GM10847 (cell line): Measurements from ENCODE around the gene GRAP.

Experiments
- POLR2A ChIP-seq: IDR thresholded peaks from 2 replicates; pipeline ENCODE4 v1.6.1; 2011; ENCODE audit not compliant: insufficient read length; ENCODE audit errors: extremely low read depth

The GRAP gene

DNA sequence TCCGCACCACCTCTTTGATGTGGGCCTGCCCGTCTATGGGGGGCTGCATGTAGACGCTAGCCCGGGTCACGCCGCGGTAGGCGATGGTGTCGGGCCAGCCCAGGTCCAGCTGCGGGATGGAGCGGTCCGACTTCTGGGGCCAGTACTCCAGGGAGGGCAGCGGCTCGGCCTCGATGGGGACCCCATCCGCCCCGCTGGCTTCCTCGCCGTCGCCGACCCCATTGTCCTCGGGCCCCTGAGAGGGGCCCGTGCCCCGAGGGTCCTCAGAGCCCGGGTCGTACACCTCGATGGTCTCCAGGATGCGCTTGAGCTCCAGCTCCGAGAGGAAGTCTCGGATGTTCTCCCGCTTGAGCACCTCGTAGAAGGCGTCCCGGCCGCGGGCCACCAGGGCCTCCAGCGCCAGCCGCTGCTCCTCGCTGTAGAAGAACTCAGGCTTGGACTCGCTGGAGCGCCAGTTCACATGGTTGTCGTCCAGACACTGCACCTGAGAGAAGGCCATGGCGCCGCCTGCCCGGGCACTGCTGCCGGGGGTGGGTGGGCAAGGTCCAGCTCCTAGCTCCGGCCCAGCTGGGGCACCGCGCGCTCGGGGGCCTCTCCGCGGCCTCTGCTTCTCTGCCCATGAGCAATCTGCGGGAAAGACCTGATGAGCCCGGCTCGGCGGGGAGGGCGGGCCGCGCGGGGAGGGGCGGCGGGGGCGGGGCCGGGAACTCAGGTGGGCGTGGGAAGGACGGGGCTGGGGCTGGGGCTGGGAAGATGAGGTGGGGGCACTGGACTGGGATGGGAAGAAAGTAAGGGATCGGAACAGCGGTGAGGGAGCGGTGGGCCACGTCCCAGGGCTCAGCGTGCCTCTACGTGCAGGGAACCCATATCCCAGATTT lies 43.0 kb downstream of the GRAP start:
- no peak for TF ChIP-seq POLR2A

DNA sequence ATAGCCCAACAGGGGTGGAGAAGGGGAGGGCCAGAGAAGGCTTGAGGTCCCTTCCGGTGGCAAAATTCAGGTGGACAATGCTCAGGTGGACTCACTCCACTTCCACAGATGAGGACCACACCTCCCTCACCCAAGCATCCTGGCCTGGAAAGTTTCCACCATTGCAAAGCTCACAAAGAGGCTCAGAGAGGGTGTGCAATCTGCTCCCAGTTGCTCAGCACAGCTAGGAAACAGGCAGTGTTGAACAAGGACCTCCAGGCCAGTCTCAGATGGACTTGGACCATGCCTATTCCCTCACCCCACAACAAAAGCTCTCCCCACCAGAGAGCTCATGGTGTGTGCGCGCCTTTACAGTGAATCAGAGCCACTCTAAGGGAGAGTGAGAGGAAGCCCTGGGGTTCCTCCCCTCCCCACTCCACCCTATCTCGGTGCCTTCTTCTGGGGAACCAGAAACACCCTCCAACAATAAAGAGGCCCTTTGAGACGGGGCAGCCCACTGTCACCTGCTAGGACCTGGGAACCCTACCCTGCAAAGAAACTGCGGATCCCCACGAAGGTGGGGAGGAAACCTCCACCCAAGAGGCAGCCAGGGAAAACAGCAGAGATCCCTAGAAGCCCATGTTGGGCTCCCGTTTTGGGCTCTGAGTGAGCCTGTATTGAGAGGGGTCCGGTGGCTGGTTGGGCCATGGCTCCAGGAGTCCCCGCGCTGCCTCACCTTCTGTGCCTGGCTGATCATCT lies 43.8 kb downstream of the GRAP start:
- no peak for TF ChIP-seq POLR2A

DNA sequence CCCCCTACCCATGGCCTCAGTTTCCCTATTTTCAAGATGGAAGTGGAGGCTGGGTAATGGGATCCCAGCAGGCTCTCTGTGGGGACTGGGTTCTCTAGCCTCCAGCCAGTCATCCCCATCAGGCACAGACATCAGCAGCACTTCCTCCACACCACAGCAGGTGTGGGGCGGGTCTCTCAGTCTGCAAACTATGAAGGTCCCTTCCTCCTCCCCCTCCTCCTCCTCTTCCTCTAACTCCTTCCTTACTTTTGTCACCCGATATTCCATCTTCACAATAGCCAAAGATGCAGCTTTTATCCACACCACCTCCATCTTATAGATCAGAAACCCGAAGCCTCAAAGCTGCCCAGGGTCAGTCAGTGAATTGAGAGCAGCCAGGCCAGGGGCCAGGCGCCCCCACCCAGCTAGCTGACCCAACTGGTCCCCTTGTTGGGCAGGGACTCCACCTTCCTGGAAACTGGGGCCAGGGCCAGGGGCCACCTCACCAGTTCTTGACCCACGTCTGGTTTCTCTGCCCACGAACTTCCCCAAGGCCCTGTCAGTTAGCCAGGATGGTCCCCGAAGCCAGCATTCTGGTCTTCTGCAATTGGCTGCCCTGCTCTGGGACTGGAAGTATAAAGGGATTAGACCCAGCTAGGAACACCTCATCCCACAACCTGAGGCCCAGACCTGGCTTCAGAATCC lies 44.7 kb downstream of the GRAP start:
- no peak for TF ChIP-seq POLR2A

DNA sequence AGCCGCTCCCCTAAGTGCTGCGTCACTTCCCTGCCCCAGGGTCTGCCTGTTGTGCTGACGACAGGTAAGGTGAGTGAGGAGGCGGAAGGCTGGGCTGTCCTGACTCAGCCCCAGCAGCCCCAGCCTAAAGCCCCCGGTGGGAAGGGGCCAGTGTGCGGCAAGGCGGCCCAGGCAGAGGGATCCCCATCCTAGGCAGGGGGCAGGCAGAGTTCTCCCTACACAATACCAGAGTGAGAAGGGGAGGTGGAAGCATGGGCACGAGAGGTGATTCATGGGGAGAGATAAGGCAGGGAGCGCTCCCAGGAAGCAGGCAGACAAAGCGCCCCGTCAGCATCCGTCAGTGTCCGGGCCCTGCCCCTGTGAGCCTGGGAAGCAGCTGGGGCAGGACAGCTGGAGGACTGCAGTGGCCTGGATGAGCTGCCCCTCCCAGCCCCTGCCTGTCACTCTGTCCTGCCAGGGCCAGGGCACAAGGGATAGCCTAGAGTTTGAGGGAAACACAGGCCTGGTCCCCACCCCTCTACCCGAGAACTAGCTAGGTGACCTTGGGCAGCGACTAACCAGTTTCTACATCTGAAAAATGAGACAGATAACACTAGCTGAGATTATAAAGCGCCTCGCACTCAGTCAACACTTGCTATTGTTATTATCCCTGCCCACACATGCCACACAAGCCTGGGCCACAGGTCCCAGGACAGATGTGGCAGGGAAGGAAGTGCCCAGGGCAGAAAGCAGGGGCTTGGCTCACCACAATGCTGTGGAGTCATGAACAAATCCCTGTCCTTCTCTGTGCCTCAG lies 46.0 kb downstream of the GRAP start:
- TF ChIP-seq POLR2A, result no peak

DNA sequence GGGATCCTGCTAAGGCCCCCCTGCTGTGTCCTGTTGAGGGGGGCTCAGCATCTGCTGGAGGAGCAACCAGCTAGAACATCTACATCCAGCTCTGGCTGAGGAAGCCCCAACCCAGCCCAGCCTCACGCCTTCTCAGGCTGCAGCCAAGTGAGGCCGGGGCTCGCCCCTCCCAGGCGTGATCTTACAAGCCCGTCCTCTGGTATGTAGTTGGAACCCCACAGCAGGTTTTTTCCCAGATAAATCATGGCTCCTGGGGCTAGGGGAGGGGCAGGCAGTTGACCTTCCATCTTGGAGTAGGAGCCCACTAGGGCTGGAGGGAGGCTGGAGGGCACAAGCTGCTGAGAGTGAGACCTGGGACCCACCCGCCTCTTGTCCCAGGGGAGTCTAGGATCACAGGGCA lies 46.8 kb downstream of the GRAP start:
- TF ChIP-seq POLR2A, result no peak

DNA sequence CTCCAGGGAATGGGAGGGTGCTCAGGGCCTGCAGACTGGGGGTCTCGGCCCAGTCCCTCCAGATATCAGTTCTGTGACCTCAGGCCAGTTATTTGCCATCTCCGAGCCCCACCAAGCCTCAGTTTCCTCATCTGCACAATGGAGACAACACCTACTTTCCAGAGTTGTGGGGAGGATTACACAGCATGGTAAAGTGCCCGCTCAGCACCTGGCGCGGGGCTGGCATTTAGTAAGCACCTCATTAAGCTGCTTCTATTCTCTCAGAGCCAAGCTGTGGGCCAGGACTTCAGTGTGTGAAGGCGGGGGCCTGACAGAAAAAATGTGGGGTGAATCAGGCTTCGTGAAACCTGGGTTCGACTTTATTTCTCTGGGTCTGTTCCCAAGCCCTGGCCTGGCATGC lies 47.4 kb downstream of the GRAP start:
- TF ChIP-seq POLR2A, result no peak

DNA sequence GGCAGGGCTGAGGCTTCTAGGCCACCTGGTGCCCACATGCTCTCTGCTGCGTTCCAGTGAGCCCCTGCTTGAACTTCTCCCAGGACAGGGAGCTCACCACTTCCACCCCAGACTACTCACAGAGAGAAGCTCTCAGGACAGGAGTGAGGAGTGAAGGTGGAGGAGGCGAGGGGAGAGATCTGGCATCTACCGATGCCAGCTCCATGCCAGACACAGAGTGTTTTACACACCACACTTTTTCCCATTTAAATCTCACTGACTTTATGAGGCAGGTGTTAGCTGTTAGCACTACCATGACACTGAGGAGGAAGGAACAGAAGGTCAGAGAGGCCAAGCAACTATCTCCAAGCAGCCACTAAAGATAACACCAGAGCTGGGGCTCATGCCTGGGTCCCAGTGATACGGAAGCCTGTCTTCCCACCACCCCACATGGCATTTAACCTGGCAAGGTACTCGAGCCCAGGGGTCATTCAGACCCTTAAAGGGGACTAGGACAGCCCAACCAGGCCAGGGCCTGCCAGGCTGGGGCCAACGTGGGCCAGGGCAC lies 49.0 kb downstream of the GRAP start:
- TF ChIP-seq POLR2A, result no peak

DNA sequence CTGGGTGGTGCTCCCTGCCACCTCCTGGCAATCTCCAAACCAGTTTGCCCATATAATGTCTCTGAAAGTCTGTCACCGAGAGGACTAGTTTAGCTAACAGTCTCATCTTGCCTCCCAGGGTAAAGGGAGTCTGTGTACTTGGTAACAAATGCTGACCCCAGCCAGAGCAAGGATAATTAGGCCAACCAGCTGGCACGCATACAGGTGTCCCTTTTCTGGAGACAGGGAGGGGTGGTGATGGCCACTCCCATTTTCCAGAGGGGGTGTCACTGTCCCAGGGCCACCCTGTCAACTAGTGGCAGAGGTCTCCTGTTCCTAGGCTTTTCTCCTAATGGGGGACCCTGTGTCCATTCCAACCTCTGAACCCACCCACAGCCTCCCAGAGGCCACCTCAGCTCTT lies 50.3 kb downstream of the GRAP start:
- TF ChIP-seq POLR2A, result no peak

DNA sequence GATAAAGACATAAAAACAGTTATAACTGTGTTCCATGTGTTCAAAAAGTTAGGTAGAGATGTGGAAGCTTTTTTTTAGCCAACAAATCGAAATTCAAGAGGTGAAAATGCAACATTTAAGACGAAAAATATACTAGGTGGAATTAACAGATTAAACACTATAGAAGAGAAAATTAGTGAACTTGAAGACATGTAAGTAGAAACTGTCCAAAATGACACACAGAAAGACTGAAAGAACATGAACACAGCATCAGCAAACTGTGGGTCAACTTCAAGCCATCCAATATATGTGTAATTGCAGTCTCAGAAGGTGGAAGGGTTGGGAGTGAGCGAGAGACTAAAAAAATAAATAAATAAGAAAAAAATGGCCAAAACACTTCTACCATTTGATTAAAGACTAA lies 51.5 kb downstream of the GRAP start:
- no peak for TF ChIP-seq POLR2A

DNA sequence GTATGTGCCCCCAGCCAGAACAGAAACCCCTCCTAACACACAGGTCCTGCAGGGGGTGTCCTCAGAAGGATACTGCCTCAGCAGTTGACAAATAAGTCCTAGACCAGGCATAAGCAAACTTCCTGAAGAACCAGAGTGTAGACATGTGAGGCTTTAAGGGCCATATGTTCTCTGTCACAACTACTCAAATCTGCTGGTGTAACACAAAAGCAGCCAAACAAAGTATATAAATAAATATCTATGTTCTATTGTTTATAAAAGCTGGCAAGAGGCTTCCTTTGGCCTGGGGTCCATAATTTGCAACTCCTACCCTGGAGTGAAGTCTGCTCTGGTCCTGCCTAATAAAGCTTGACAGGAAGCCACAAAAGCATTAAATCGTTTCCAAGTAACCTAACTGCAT lies 52.1 kb downstream of the GRAP start:
- no peak for TF ChIP-seq POLR2A

DNA sequence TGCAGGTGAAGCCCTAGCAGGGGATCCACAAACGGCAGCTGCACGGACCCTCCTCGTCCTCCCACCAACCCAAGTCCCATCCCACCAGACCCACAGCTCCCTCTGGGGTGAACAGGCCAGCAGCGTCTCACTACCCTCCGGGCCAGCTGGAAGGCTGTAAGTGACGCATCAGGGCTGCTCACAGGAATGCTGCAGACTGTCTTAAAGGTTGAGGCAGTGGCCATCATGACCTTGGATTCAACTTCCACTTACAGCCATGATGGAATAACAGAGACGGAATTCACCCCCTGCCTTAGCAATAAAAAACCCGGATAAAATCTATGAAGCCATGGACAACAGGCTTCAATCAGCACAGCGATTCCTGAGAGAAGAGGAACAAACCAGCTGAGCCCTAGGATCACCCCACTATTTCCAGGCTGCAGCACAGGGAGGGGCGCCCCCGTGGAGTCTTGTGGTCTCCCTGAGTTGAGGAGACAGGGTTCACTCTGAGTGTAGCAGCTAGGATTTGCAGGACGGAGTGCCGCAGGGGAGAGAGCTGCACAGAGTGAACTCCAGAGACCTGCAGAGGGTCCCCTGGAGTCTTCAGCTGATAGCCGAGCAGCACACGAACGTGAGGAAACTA lies 52.7 kb downstream of the GRAP start:
- no peak for TF ChIP-seq POLR2A

DNA sequence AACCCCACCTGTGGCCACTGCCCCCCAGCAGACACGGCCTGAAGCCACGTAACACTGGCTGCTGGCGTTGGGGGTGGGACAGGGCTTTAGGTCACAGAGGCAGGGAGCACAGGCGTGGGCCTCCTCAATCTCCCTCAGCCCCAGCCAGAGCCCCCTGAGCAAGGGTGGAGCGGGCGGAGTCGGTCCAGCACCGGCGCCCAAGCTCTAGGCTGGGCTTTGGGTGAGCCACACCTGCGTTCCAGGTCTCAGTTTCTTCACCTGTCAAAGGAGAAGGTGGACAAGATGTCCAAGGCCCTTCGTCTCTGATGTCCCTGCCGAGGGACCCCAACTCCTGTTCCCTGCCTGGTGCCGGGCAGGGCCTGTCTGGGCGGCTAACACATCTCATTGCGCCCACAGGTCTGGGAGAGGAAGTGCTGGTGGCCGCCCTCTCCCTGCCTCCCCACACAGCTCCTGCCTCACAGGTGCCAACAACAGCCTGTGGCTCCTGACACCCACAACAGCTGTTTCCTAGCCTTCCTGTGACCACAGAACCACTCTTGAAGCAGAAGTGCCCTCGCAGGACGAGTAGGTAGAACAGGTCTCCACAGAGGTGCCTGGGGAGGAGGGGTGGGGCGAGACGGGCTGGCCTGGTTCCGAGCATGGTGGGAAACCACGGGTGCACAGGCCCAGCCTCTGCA lies 54.2 kb downstream of the GRAP start:
- TF ChIP-seq POLR2A, result no peak

DNA sequence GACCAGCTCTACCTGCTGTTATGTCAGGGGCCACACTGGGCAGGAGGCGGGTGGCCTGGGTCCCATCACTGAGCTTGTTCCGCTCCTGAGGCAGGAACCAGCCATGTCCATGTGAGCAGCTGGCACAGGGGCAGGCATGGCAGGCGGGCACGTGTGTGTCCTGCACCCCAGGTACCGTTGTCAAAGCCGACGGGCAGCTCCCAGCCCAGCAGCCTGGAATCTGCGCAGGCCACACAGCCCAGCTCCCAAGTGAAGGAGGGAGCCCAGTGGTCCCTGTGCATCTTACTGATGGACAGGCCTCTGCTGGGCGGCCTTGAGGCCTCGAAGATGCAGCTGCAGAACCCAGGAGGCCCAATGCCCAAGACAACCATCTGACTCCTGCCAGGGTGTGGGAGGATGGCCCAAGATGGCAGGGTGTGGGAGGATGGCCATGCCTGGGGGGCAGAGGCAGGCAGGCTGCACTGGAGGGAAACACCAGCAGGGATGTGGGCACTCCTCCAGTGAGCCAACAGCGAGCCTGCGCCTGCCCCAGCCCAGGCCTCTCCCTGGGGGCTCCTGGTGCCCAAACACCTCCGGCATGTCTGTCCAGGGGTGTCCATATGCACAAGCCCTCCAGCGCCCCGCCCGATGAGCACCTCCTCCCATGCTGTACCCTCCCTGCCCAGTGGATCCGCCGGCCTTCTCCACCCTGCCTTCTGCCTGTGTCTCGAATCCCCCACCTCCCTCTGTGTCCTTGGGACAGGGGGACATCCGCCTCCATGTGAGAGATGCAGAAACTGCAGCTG lies 55.0 kb downstream of the GRAP start:
- no peak for TF ChIP-seq POLR2A
